Adipocyte (in vitro differentiated cells): ENCODE data around the gene AOX1.
"Not testable (repeated sequence)": the region's sequence is repeated elsewhere in the genome, so short reads cannot be mapped to it uniquely, and the experiment has no call there.

Experiments
- DNase-seq: peaks from one replicate; pipeline ENCODE4 v3.0.0-alpha.2; 2015; ENCODE audit warnings: low read depth
- H3K27me3 ChIP-seq: replicated peaks from 2 replicates; pipeline ENCODE4 v1.7.0; 2013; ENCODE audit warnings: mild to moderate bottlenecking, low read length, moderate library complexity; ENCODE audit not compliant: control insufficient read depth, insufficient read depth
- H3K36me3 ChIP-seq: 2 replicates; pipeline ENCODE4 v1.7.0; 2013; ENCODE audit warnings: low read length, mild to moderate bottlenecking, moderate library complexity; ENCODE audit not compliant: control insufficient read depth, insufficient read depth, severe bottlenecking
- H3K4me1 ChIP-seq: 2 replicates; pipeline ENCODE4 v1.7.0; 2013; ENCODE audit warnings: mild to moderate bottlenecking, low read length, moderate library complexity; ENCODE audit not compliant: control insufficient read depth, insufficient read depth
- H3K4me3 ChIP-seq: 2 replicates; pipeline ENCODE4 v1.7.0; 2013; ENCODE audit warnings: mild to moderate bottlenecking, low read length, moderate library complexity
- H3K9ac ChIP-seq: 2 replicates; pipeline ENCODE4 v1.7.0; 2013; ENCODE audit warnings: mild to moderate bottlenecking, low read length, moderate library complexity
- H3K9me3 ChIP-seq: 2 replicates; pipeline ENCODE4 v1.7.0; 2013; ENCODE audit warnings: mild to moderate bottlenecking, low read length, moderate library complexity; ENCODE audit not compliant: control insufficient read depth

AOX1 gene

GRCh38 chr2:200602584-200602983 is 16.8 kb downstream of the AOX1 start:
- Histone ChIP-seq H3K9me3 (no peaks in the 10 kb centered on the region), H3K27me3 (no peaks in the 10 kb centered on the region), H3K4me3 (no peak overlapping the region), H3K9ac (no peak overlapping the region), H3K36me3 (peaks cover 93% of the 10 kb centered on the region), H3K4me1 (peaks cover 31% of the 10 kb centered on the region)
- DNase-seq: no peak

GRCh38 chr2:200603972-200604371 is 18.2 kb downstream of the AOX1 start:
- H3K4me1 ChIP-seq: peaks cover 41% of the 10 kb centered on the region
- DNase-seq: no peak
- H3K9me3 ChIP-seq: no peaks in the 10 kb centered on the region
- H3K9ac ChIP-seq: peak overlapping the region; percentile 62
- H3K36me3 ChIP-seq: peaks cover 91% of the 10 kb centered on the region
- H3K4me3 ChIP-seq: peak overlapping the region; percentile 20
- no peaks in the 10 kb centered on the region for H3K27me3 ChIP-seq

- no peak overlapping the region for H3K4me3 ChIP-seq
- H3K27me3 ChIP-seq: no peaks in the 10 kb centered on the region
- peaks cover 48% of the 10 kb centered on the region for H3K4me1 ChIP-seq
- H3K36me3 ChIP-seq: peaks cover 89% of the 10 kb centered on the region
- peak overlapping the region; percentile 62 for H3K9ac ChIP-seq
- no peaks in the 10 kb centered on the region for H3K9me3 ChIP-seq
- no peak for DNase-seq
Observed at GRCh38 chr2:200604571-200605255, 18.9 kb downstream of the AOX1 start.

- H3K27me3 ChIP-seq: no peaks in the 10 kb centered on the region
Observed at GRCh38 chr2:200608341-200609027, 22.7 kb downstream of the AOX1 start.

GRCh38 chr2:200609028-200609614 is 23.3 kb downstream of the AOX1 start:
- Histone ChIP-seq H3K27me3 (no peaks in the 10 kb centered on the region), H3K36me3 (peaks cover 89% of the 10 kb centered on the region), H3K9me3 (no peaks in the 10 kb centered on the region), H3K4me3 (peak overlapping the region; percentile 67), H3K4me1 (peaks cover 45% of the 10 kb centered on the region), H3K9ac (peak overlapping the region; percentile 75)
- DNase-seq: peak; percentile 87

More at GRCh38 chr2:200608341-200609027, 22.7 kb downstream of the AOX1 start:
- Histone ChIP-seq H3K9ac (peak overlapping the region; percentile 18), H3K4me3 (peak overlapping the region; percentile 29), H3K9me3 (no peaks in the 10 kb centered on the region), H3K4me1 (peaks cover 48% of the 10 kb centered on the region), H3K36me3 (peaks cover 89% of the 10 kb centered on the region)
- no peak for DNase-seq

GRCh38 chr2:200610217-200610616 is 24.4 kb downstream of the AOX1 start:
- Histone ChIP-seq H3K4me1 (peaks cover 45% of the 10 kb centered on the region), H3K36me3 (peaks cover 90% of the 10 kb centered on the region), H3K9ac (peak overlapping the region; percentile 75), H3K4me3 (peak overlapping the region; percentile 67)
- not testable (repeated sequence) for H3K9me3 ChIP-seq, DNase-seq, H3K27me3 ChIP-seq

GRCh38 chr2:200613692-200614091 is 27.9 kb downstream of the AOX1 start:
- no peak for DNase-seq
- Histone ChIP-seq H3K36me3 (peaks cover 84% of the 10 kb centered on the region), H3K4me3 (no peak overlapping the region), H3K9ac (no peak overlapping the region), H3K27me3 (no peaks in the 10 kb centered on the region), H3K9me3 (no peaks in the 10 kb centered on the region), H3K4me1 (peaks cover 68% of the 10 kb centered on the region)

- no peaks in the 10 kb centered on the region for H3K9me3 ChIP-seq
- DNase-seq: no peak
Observed at GRCh38 chr2:200614249-200614648, 28.4 kb downstream of the AOX1 start.

GRCh38 chr2:200615247-200615646 is 29.4 kb downstream of the AOX1 start:
- no peaks in the 10 kb centered on the region for H3K9me3 ChIP-seq
- peak; percentile 79 for DNase-seq
- H3K4me1 ChIP-seq: peaks cover 64% of the 10 kb centered on the region
- H3K4me3 ChIP-seq: peak overlapping the region; percentile 16
- H3K27me3 ChIP-seq: no peaks in the 10 kb centered on the region
- peak overlapping the region; percentile 58 for H3K9ac ChIP-seq
- peaks cover 84% of the 10 kb centered on the region for H3K36me3 ChIP-seq

More at GRCh38 chr2:200614249-200614648, 28.4 kb downstream of the AOX1 start:
- Histone ChIP-seq H3K4me3 (no peak overlapping the region), H3K9ac (peak overlapping the region; percentile 54), H3K36me3 (peaks cover 86% of the 10 kb centered on the region), H3K4me1 (peaks cover 67% of the 10 kb centered on the region), H3K27me3 (no peaks in the 10 kb centered on the region)

GRCh38 chr2:200616193-200616592 is 30.4 kb downstream of the AOX1 start:
- Histone ChIP-seq H3K4me3 (no peak overlapping the region), H3K9ac (peak overlapping the region; percentile 58), H3K27me3 (no peaks in the 10 kb centered on the region), H3K9me3 (no peaks in the 10 kb centered on the region), H3K4me1 (peaks cover 66% of the 10 kb centered on the region), H3K36me3 (peaks cover 84% of the 10 kb centered on the region)
- no peak for DNase-seq

GRCh38 chr2:200616656-200617055 is 30.8 kb downstream of the AOX1 start:
- Histone ChIP-seq H3K4me1 (peaks cover 66% of the 10 kb centered on the region), H3K27me3 (no peaks in the 10 kb centered on the region), H3K9me3 (no peaks in the 10 kb centered on the region), H3K4me3 (no peak overlapping the region), H3K9ac (peak overlapping the region; percentile 58), H3K36me3 (peaks cover 84% of the 10 kb centered on the region)
- peak; percentile 51 for DNase-seq
